Mammary epithelial cell (primary cell): ENCODE data around the gene TFB2M.

Source experiments
- EZH2 ChIP-seq: IDR thresholded peaks from 2 replicates; pipeline ENCODE4 v1.6.1; 2012; ENCODE audit warnings: low read length, inconsistent platforms, borderline replicate concordance
- TF ChIP-seq, protein P1 (sequence below), 2 donors: IDR thresholded peaks in 1 of 2; conservative IDR thresholded peaks in 1 of 2; 2 replicates each; pipeline ENCODE4 v1.5.1; 2011 to 2012; ENCODE audit warnings: inconsistent platforms in 2 of 2, low read length in 2 of 2, mild to moderate bottlenecking in 2 of 2, control low read depth in 1 of 2, low read depth in 1 of 2; ENCODE audit not compliant: insufficient read depth in 1 of 2; ENCODE audit errors: extremely low read depth in 1 of 2

DNA sequence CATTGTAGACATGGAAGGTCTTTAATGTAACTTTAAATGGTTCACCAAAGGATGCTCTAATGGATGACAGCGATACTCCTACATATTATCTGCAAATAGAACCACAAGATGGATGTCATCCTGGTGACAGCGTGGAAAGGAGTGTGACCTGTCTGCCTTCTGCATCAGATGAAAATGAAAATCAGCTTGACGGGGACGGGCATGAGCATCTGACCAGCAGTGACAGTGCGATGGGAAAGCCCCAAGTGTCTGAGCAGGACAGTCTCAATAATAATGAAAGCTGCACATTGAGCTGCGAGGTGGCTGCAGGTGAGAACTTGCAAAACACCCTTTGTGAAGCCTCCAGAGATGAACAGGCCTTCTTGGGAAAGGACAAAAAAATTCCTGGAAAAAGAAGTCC is 25.4 kb upstream of the TFB2M start:
- TF ChIP-seq, protein P1, sequence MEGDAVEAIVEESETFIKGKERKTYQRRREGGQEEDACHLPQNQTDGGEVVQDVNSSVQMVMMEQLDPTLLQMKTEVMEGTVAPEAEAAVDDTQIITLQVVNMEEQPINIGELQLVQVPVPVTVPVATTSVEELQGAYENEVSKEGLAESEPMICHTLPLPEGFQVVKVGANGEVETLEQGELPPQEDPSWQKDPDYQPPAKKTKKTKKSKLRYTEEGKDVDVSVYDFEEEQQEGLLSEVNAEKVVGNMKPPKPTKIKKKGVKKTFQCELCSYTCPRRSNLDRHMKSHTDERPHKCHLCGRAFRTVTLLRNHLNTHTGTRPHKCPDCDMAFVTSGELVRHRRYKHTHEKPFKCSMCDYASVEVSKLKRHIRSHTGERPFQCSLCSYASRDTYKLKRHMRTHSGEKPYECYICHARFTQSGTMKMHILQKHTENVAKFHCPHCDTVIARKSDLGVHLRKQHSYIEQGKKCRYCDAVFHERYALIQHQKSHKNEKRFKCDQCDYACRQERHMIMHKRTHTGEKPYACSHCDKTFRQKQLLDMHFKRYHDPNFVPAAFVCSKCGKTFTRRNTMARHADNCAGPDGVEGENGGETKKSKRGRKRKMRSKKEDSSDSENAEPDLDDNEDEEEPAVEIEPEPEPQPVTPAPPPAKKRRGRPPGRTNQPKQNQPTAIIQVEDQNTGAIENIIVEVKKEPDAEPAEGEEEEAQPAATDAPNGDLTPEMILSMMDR (conservative IDR thresholded peaks at IDR 0.05 in 1 of 2, IDR thresholded peaks at IDR 0.05 in 1 of 2; ENCODE audit: extremely low read depth in 1 of 2, insufficient read depth in 1 of 2, low read depth in 1 of 2, low read length in 2 of 2): no peak
- no peak for TF ChIP-seq EZH2
